SK-N-SH (cell line): ENCODE data around the gene CILP. TPM values are rescaled to one million over a fixed set of nuclear protein-coding genes. Genes with fewer than 3 reads are reported as not detected.

Experiments used
- CTCF ChIA-PET: fragments of 300-600, 350-600 bp; formaldehyde crosslinking; extraction: SDS; loops from one replicate; lab custom pipeline; 2021; lab: Yijun Ruan, JAX
- POLR2A ChIA-PET: fragments of 350-600 bp; sonication (Branson Sonifier 250); formaldehyde crosslinking; extraction: SDS; loops from one replicate; lab custom pipeline; 2020; ENCODE audit warnings: antibody characterized with exemption, inconsistent platforms; lab: Yijun Ruan, JAX
- DNase-seq: peaks from one replicate; pipeline ENCODE4 v3.0.0; 2012
- H2AFZ ChIP-seq: fragments of 200-600 bp; sonication (generic); 2 replicates; pipeline ENCODE4 v1.8.1; 2016; ENCODE audit warnings: antibody characterized with exemption, mild to moderate bottlenecking, low read depth
- H3F3A ChIP-seq: fragments of 200-600 bp; sonication (generic); replicated peaks from 2 replicates; pipeline ENCODE3; 2016; ENCODE audit warnings: antibody characterized with exemption, mild to moderate bottlenecking; ENCODE audit not compliant: insufficient read depth
- H3K27ac ChIP-seq, 2 experiments: fragments of 200-500 bp in 1 of 2; fragments of 200-600 bp in 1 of 2; sonication (Bioruptor generic) in 1 of 2; sonication (generic), shearing (Covaris generic) in 1 of 2; 2 replicates each; pipeline versions ENCODE4 v1.5.1 to v1.6.1; 2014 to 2016; ENCODE audit warnings: low read depth in 2 of 2, inconsistent platforms in 1 of 2, low read length in 1 of 2, mild to moderate bottlenecking in 1 of 2, mixed read lengths in 1 of 2
- H3K27me3 ChIP-seq: fragments of 200-600 bp; sonication (generic), shearing (Covaris generic); 2 replicates; pipeline ENCODE4 v1.6.1; 2016; ENCODE audit warnings: mixed run types; ENCODE audit not compliant: insufficient read depth
- H3K36me3 ChIP-seq, 2 experiments: fragments of 200-500 bp in 1 of 2; fragments of 200-600 bp in 1 of 2; sonication (Bioruptor generic) in 1 of 2; sonication (generic) in 1 of 2; replicated peaks in 1 of 2; 2 replicates each; pipeline versions ENCODE3 to v1.5.1; 2014 to 2016; ENCODE audit warnings: low read length in 1 of 2, mild to moderate bottlenecking in 1 of 2; ENCODE audit not compliant: insufficient read depth in 2 of 2, control insufficient read depth in 1 of 2
- H3K4me1 ChIP-seq, 2 experiments: fragments of 200-500 bp in 1 of 2; fragments of 200-600 bp in 1 of 2; sonication (Bioruptor generic) in 1 of 2; sonication (generic), shearing (Covaris generic) in 1 of 2; 2 replicates each; pipeline versions ENCODE4 v1.5.1 to v1.6.1; 2014 to 2016; ENCODE audit warnings: low read depth in 1 of 2, low read length in 1 of 2, mixed run types in 1 of 2; ENCODE audit not compliant: insufficient read depth in 2 of 2, control insufficient read depth in 1 of 2
- H3K4me2 ChIP-seq: fragments of 200-600 bp; sonication (generic), shearing (Covaris generic); 2 replicates; pipeline ENCODE4 v1.6.1; 2017; ENCODE audit warnings: mixed run types
- H3K4me3 ChIP-seq, 2 experiments: fragments of 200-500 bp in 1 of 2; fragments of 200-600 bp in 1 of 2; sonication (Bioruptor generic) in 1 of 2; sonication (generic), shearing (Covaris generic) in 1 of 2; 2 replicates each; pipeline versions ENCODE4 v1.5.1 to v1.8.1; 2014 to 2016; ENCODE audit warnings: low read depth in 2 of 2, inconsistent platforms in 1 of 2, low read length in 1 of 2, mild to moderate bottlenecking in 1 of 2, mixed read lengths in 1 of 2, moderate library complexity in 1 of 2
- H3K79me2 ChIP-seq: fragments of 200-600 bp; sonication (generic); 2 replicates; pipeline ENCODE4 v1.8.1; 2017; ENCODE audit warnings: mild to moderate bottlenecking; ENCODE audit not compliant: insufficient read depth
- H3K9ac ChIP-seq: fragments of 200-600 bp; sonication (generic); 2 replicates; pipeline ENCODE4 v1.6.1; 2017; ENCODE audit warnings: mixed run types
- H3K9me2 ChIP-seq: fragments of 200-600 bp; sonication (generic); 2 replicates; pipeline ENCODE4 v1.6.1; 2017; ENCODE audit warnings: mixed run types
- H3K9me3 ChIP-seq: fragments of 200-600 bp; sonication (generic); 2 replicates; pipeline ENCODE4 v1.6.1; 2017; ENCODE audit warnings: mixed run types, mild to moderate bottlenecking, moderate library complexity
- H4K20me1 ChIP-seq: fragments of 200-600 bp; sonication (generic); 2 replicates; pipeline ENCODE4 v1.6.1; 2017; ENCODE audit warnings: mild to moderate bottlenecking, mixed run types; ENCODE audit not compliant: insufficient read depth
- CTCF ChIP-seq: fragments of 200-600 bp; sonication (generic); IDR thresholded peaks from 2 replicates; pipeline ENCODE4 v1.6.1; 2017; ENCODE audit warnings: antibody characterized with exemption, mild to moderate bottlenecking, moderate library complexity
- ELF1 ChIP-seq: IDR thresholded peaks from 2 replicates; pipeline ENCODE4 v1.4.0; 2012
- EZH2phosphoT487 ChIP-seq: fragments of 200-600 bp; sonication (generic); IDR thresholded peaks from 2 replicates; pipeline ENCODE4 v1.6.1; 2017; ENCODE audit warnings: low read depth, mixed run types, mild to moderate bottlenecking, antibody characterized with exemption, moderate library complexity, borderline replicate concordance
- GABPA ChIP-seq: IDR thresholded peaks from 2 replicates; pipeline ENCODE4 v1.4.0; 2012; ENCODE audit warnings: low read depth, mild to moderate bottlenecking
- TCF12 ChIP-seq: IDR thresholded peaks from 2 replicates; pipeline ENCODE4 v1.4.0; 2012
- TEAD4 ChIP-seq: IDR thresholded peaks from 2 replicates; pipeline ENCODE4 v1.4.0; 2012; ENCODE audit warnings: mild to moderate bottlenecking, borderline replicate concordance; ENCODE audit not compliant: insufficient read depth
- YY1 ChIP-seq: IDR thresholded peaks from 2 replicates; pipeline ENCODE4 v1.4.0; 2012; ENCODE audit warnings: low read depth, mild to moderate bottlenecking
- WGBS: methylation state at CpG from one replicate; pipeline ENCODE4 v1.1.6; 2017; ENCODE audit warnings: low lambda C conversion rate; 5-methylcytosine and 5-hydroxymethylcytosine counted together
- polyA plus RNA-seq, 3 experiments: library from polyadenylated mRNA; depleted of rRNA; stranded (reverse); fragments of >200 nt; gene quantifications; 2 replicates each; pipeline ENCODE4 v1.2.3, GENCODE V29; 2012

The CILP gene
- polyA plus RNA-seq, 1 of the 3 experiments (the other 2 are of a cell fraction): 0.03 TPM

GRCh38 chr15:65212097-65212496 lies 824 bp upstream of the CILP start:
- H3K27me3 ChIP-seq: no peaks in the 10 kb centered on the region
- H4K20me1 ChIP-seq: no peaks in the 10 kb centered on the region
- H3K36me3 ChIP-seq: no peaks in the 10 kb centered on the region
- WGBS: 63% methylated on average over 3 of the region's 5 CpGs
- no peak overlapping the region; a peak in 1 of 4 replicates for H3K4me3 ChIP-seq
- POLR2A ChIA-PET: no interaction called here
- no peaks in the 10 kb centered on the region for H3K9me3 ChIP-seq
- peak; percentile 52 for DNase-seq
- CTCF ChIA-PET: interaction anchor here (1.0 to 2.3 kb wide), 5 partner anchors 10 to 86 kb away, joined by 5 to 21 read pairs (median 10); no protein-coding TSS in a partner anchor
- H3K9ac ChIP-seq: no peak overlapping the region
- H2AFZ ChIP-seq: no peak overlapping the region
- TF ChIP-seq EZH2phosphoT487 (no peak), CTCF (peak; percentile 54), ELF1 (no peak), GABPA (no peak), TCF12 (no peak)
- no peak overlapping the region for H3K4me2 ChIP-seq
- H3F3A ChIP-seq: no peaks in the 10 kb centered on the region
- H3K79me2 ChIP-seq: no peaks in the 10 kb centered on the region
- no peaks in the 10 kb centered on the region for H3K9me2 ChIP-seq
- peaks cover 9 to 38% of the 10 kb centered on the region in 2 experiments; a peak in 2 of 4 replicates for H3K4me1 ChIP-seq
- H3K27ac ChIP-seq: no peak overlapping the region

GRCh38 chr15:65211482-65211982 lies 259 bp upstream of the CILP start:
- H3K79me2 ChIP-seq: no peaks in the 10 kb centered on the region
- peak overlapping the region in 1 of 2 experiments; percentile 47; a peak in 1 of 4 replicates for H3K27ac ChIP-seq
- peaks cover 9 to 38% of the 10 kb centered on the region in 2 experiments; a peak in 2 of 4 replicates for H3K4me1 ChIP-seq
- H3F3A ChIP-seq: no peaks in the 10 kb centered on the region
- H3K36me3 ChIP-seq: no peaks in the 10 kb centered on the region
- ChIA-PET CTCF (interaction anchor here (1.0 to 2.3 kb wide), 6 partner anchors 9 to 86 kb away, joined by 3 to 21 read pairs (median 8); no protein-coding TSS in a partner anchor), POLR2A (no interaction called here)
- H4K20me1 ChIP-seq: no peaks in the 10 kb centered on the region
- H3K27me3 ChIP-seq: no peaks in the 10 kb centered on the region
- H3K9me3 ChIP-seq: no peaks in the 10 kb centered on the region
- TF ChIP-seq YY1 (no peak), TEAD4 (no peak)
- no peak overlapping the region for H3K4me2 ChIP-seq
- peak; percentile 78 for DNase-seq
- H3K9ac ChIP-seq: no peak overlapping the region
- 36% methylated on average over 4 of the region's 6 CpGs for WGBS
- no peaks in the 10 kb centered on the region for H3K9me2 ChIP-seq
- no peak overlapping the region for H2AFZ ChIP-seq
- H3K4me3 ChIP-seq: no peak overlapping the region
